GM19351 (cell line): Measurements from ENCODE around the gene CFAP99.
"Not testable (repeated sequence)": the region's sequence is repeated elsewhere in the genome, so short reads cannot be mapped to it uniquely, and the experiment has no call there.

Source experiments
- ATAC-seq: cut with Tn5 transposase; IDR thresholded peaks from one replicate; pipeline ENCODE4 v1.9.1; 2021; ENCODE audit warnings: mild to moderate bottlenecking, moderate library complexity; ENCODE audit not compliant: unreplicated experiment

The CFAP99 gene

DNA sequence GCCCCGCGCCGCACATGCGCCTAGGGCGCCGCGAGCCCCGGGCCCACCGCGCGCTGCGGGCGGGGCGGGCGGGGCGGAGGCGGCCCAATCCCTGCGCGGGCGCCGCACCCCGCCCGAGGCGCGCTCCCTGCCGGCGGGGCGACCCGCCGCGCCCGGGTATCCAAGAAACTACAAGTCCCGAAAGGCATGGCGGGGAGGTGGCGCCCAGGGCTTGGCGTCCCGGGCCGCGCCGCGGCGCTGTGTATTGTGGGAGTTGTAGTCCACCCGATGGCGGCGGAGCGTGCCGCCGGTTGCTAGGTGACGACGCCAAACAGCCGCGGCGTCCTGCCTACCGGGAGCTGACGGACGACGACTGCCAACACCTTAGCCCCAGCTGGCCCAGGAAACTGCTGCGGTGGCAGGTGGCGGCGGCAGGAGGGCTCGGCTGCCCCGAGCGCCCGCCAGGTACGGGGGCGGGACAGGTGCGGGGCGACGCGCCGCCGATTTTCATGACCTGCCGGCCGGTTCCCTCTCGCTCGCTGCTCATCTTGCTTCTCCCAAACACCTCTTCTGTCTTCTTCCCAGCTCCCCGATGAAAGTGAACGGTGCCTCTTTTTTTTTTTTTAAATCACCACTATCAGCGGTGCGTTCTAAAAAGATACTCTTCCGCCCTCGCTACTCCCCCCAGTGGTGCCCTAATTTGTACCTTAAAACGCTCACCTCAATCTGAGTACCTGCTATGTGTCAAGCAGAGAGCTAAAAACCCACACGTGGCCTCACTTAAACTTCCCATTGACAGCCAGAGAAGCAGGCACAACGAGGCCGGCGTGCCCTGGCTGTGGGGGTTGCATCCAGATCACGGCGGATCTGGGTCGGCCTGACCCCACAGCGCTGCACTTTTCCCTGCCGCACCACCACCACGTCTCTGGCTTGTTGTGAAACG, at the start of gene CFAP99:
CFAP99 (plus strand) TSS at position 306 of the 922 bp plus-strand sequence.
- peak; percentile 89 for ATAC-seq

DNA sequence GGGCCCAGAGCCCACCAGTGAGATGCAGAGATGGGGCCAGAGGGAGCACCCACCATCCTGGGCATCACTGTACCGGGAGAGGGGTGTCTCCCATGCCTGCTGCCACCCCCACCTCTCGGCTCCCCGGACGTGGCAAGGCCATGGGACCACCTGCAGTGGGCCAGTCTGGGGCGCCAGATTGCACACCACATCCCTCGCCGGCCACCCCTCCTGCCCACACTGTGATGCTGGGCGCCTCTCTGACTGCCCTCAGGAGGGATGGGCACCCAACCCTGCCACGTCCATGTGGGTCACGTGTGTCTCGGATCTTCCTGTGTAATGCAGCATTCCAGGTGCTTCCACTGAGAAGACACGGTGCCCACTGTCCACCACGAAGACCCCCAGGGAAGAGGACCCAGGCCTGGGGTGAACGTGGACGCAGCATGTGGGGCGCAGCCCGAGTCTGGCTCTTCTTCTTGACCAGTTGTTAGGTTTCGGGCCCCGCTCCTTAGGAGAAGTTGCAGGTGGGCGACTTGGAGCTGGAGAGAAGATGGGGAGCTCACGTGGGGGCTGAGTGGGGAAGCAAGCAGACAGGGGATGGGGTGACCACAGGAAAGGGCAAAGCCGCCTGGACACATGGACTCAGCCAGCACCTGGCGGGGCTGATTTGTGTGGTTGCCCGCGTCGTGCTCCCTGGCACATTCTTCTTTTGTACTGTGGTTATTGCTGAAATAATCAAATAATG, 48.0 kb upstream of the CFAP99 start:
- ATAC-seq: no peak

DNA sequence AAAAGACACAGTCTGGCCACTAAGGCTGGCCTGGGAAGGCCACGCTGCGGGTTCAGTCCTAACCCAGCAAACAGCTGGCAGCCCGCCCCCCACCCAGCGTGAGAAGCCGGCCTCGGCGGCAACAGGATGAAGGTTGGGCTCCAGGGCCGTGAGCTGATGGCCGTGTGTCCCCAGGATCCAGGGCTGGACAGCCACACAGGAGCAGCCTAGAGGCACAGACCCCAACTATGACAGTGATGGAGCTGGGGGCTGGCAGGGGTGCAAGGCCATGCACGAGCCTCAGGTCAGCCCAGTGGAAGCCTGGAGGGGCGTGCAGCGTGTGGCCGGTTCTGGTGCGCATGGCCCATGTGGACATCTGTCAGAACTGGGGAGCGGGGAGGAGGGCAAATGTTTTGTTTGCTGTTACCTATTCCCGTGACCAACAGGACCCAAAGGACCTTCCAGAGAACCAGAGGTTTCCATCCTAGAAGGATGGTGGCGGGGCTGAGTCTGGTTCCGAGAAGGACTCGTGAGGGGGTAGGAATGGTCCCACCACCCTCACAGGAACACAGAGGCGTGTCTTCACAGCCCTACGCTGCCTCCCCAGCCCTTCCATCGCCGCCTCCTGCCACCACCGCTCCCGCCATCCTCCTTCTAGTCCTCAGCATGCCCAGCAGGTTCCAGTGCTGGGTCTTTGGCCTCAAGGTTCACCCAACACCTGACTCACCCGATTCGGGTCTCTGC, 46.8 kb upstream of the CFAP99 start:
- no peak for ATAC-seq

DNA sequence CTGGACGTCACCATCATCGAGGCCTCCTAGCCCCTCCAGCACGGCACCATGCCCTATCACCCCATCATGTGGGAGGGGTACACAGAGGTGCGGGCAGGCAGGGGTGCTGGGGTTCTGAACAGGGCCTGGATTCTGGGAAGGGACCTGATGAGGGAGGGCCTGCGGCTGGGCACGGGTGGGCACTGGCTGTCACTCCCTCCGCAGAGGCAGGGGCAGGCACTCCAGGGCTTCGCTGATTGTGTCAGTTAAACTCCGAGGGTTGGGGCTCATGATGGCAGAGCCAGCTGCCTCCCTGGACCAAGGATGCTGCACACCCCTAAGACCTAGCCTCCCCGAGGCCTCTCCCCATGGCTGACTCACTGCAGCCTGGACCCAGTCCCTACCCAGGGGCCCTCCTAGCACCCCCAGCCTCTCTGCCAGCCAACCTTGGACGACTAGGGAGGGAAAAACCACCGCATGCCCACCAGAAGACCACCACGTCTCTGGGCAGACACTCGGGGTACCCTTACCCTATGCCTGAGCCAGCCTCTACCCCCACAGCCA, 46.2 kb upstream of the CFAP99 start:
- no peak for ATAC-seq

DNA sequence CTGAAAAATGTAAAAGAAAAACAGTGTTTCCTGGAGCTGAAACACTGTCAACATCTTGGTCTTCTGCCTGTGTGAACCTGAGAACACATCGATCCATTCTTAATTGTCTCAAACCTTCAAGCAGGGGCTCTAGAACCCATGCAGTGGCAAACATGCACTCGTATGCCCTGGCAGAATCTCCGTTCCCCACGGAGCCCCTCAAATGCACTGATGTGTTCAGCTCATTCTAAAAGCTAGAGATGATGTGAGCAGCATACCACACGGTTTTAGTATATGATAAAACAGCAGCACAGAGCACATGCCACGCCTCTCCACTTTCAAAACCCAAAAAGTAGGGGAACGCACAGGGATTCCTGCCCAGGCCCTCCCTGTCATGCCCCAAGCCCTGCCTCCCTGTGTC, 45.2 kb upstream of the CFAP99 start:
- ATAC-seq: no peak

DNA sequence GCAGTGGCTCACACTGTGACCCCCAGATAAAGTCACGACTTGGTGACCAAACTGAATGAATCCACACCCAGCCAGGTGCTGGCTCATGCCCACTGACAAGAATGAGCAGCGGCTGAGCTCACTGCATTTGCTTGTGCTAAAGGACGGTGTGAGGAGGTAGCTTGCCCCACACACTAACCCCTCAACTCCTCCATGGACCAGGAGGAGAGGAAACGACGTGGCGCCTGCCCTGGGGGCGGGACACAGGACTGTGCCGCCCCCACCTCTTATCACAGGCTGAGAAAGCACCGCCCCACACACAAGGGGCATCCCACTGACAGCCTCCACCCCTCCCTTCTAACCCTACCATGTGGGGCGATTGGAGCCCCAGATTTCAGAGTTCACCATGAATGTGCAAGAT, 43.3 kb upstream of the CFAP99 start:
- ATAC-seq: no peak

DNA sequence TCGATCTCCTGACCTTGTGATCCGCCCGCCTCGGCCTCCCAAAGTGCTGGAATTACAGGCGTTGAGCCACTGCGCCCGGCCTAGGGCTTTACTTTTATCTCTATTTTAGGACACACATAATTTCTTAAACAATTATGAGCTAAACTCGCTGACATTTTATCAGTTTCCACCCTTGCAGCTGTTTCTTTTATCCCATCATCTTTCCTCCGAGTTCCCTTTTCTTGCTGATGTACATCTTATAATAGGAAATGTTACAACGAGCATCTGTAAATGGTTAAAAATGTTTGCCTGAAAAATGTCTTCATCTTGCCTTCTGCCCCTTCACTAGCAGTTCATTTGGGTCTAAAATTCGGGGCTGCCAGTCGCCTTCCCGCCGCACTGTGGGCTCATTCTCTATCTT, 41.5 kb upstream of the CFAP99 start:
- ATAC-seq: no peak

DNA sequence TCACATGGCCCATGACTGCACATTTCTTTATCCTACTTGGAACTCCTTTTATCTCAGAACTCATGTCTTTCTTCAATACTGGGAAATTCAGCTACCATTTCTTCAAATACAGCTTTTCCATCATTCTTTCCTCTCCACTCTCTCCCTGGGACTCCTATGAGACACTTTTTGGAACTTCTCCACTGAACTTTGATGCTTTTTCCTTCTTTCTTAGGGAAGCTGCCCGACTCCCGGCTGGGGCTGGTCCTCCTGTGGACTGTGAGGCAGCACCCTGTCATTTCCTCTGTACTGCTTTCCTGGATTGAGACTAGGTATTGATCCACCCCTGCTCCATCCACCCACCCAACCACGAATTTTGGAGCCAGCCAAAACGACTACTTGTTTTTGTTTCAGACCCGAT, 40.4 kb upstream of the CFAP99 start:
- no peak for ATAC-seq

DNA sequence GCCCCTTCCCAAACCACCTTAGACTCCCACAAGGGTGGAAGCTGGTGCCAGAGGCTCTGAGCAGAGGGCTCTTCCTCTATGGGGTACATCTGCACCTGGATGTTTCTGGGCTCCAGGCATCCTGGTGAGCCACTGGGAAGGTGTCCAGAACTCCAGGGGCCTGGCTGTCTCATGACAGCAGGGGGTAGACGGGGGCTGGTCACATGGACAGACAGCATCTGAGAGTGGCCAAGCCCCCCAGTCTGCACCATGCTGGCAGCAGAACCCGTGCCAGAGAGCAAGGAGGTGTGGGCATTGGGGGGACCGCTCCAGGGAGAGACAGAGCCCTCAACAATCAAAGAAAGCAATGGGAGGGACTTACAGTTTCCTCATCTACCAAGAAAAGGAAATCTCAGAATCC, 39.9 kb upstream of the CFAP99 start:
- ATAC-seq: no peak

DNA sequence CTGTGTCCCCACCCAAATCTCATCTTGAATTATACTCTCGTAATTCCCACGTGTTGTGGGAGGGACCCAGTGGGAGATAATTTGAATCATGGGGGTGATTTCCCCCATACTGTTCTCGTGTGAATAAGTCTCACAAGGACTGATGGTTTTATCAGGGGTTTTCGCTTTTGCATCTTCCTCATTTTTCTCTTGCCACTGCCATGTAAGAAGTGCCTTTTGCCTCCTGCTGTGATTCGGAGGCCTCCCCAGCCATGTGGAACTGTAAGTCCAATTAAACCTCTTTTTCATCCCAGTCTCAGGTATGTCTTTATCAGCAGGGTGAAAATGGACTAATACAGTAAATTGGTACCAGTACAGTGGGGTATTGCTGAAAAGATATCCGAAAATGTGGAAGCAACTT, 38.2 kb upstream of the CFAP99 start:
- ATAC-seq: not testable (repeated sequence)

DNA sequence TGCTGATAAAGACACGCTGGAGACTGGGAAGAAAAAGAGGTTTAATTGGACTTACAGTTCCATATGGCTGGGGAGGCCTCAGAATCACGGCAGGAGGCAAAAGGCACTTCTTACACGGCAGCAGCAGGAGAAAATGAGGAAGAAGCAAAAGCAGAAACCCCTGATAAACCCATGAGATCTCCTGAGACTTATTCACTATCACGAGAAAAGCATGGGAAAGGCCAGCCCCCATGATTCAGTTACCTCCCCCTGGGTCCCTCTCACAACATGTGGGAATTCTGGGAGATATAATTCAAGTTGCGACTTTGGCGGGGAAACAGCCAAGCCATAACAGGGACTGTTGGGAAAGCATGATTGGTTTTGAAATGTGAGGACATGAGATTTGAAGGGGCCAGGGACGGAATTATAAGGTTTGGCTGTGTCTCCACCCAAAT, 36.0 kb upstream of the CFAP99 start:
- not testable (repeated sequence) for ATAC-seq

DNA sequence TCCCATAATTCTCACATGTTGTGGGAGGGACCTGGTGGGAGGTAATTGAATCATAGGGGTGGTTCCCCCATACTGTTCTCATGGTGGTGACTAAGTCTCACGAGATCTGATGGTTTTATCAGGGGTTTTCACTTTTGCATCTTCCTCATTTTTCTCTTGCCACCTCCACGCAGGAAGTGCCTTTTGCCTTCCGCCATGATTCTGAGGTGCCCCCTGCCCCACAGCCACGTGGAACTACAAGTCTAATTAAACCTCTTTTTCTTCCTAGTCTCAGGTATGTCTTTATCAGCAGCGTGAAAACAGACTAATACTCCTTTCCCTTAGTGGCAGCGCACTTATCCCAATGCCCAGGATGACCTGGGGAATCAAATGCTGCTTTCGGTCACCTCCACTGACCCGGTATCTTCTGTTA, 35.5 kb upstream of the CFAP99 start:
- not testable (repeated sequence) for ATAC-seq

DNA sequence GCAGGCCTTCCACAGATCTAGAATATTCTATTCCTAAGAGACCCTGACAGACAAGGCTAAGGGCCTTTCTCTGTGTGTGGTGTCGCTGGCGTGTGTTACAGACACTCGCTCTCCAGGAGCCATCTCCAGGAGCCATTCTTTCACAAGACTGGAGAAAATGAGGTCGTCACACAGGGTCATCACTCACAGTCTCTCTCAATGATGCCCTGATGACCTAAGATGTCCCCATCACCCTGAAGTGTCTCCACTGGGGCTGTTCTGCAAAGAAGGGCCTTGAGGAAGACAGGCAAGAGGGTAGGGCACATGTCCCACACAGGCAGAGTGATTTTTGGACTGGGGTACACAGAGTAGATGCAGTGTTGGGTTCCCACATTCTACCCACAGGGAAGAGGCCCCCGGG, 35.0 kb upstream of the CFAP99 start:
- no peak for ATAC-seq

DNA sequence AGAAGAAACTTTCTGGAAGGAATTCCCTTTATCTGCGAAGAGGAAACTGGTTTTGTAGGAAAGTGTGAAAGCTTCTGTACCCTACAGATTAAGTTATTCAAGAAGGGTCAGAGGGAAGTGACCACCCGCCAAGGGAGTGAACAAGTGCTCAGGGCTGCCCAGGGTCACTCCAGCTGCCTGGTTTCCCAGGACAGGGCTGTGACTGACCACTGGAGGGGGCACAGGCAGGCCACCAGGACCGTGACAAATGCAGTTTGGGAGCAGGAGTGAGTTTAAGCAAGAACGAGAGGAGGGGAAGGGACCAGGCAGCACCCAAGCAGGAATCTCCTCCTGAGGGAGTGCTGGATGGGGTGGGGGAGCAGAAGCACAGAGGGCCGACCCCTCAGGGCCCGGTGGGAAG, 34.5 kb upstream of the CFAP99 start:
- ATAC-seq: no peak

DNA sequence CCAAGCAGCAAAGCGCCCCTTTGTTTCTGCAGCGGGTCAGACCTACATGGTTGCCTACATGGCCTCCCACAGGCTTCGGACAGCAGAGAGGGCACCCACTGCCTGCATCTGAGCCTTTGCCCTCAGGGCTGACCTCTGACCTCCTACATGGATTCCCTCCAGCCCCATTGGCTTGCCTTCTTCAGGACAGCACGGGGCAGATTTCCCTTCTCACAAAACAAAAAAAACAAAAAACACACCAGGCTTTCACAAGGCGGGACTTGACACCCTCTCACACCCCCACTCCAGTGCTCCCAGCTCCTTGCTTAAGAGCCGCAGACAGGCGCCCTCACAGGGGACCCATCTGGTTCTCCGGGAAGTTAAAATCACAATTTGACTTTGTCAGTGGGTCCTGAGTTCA, 33.2 kb upstream of the CFAP99 start:
- no peak for ATAC-seq

DNA sequence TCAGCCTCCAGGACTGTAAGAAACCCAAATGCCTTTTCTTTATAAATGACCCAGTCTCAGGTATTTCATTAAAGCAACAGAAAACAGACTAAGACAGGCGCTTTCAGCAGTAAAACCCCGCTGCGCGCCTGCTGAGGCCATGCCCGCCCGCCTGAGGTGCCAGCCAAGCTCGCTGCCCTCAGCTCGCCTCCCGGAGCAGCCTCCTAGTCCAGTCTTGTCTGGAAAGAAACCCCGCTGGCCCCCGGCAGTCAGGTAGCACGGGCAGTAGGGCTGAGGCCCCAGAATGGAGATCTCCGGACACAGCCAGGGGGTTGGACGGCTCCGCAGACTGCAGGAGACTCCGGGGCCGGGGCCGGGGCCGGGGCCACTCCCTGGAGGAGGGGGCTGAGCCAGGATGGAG, 32.0 kb upstream of the CFAP99 start:
- no peak for ATAC-seq

DNA sequence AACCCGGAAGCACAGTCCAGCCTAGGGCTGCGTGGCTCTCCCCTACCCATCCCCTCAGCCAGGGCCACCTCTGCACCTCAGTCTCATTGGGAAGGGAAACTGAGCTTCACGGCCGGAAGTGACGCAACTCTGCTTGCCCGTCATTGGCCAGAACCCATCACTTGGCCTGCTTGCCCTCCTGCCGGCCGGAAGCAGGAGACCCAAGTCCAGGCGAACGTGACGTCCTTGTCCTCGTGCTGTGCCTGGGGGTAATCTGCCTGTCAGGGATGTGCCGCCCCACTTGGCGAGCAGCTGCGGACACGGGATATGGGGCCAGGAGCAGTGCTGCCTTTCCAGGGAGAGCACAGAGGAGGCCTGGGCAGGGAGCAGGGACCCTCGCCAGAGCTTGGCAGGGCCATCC, 31.5 kb upstream of the CFAP99 start:
- no peak for ATAC-seq

DNA sequence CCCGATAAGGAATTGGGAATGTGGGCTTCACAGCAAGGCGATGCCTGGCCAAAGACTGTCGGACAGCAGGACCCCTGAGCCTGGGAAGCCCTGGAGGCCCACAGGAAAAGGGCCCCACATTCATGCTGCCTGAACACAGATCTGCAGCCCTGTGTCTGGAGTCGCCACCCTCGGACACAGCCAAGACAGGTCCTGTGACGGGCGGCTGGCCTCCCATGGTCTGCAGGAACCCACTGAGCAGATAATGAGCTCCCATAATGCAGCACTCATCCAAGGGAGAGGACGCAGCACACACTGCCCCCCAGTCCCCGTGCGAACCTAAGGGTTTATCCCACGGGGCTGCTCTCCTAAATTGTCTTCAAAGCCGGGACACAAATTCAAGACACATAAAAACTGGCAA, 30.9 kb upstream of the CFAP99 start:
- ATAC-seq: no peak

DNA sequence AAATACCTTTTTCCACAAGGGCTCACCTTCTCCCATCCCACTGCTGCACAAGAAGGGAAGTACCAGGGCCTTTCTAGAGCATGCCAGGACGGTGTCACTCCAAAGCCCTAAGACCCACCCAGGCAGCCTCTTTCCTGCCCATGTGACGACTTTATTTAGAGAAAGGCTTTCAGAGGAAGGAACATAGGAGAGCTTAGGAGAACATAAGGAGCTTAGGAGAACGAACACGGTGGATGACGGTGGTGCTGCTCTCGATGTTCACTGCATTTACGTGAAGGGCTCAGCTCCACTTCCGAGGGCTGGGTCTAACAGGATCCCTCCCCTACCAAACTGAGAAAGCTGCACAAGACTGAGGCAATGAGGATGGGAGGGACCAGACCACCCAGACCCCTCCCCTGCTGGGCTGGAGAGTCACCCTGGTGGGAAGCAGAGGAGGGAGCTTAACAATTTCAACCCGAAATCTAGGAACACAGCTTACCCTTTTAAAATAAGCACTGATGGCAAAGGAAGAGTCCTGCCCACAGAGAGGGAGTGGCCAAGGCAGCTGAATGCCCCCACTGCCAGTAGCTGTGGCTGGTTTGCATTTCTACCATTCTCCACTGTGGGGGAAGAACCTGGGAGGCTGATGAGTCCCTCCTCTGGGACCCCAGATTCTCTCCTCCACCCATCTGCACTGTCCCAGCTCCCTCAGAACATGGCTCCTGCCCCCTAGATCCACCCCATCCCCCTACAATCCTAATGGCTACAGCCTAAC, 30.1 kb upstream of the CFAP99 start:
- no peak for ATAC-seq

DNA sequence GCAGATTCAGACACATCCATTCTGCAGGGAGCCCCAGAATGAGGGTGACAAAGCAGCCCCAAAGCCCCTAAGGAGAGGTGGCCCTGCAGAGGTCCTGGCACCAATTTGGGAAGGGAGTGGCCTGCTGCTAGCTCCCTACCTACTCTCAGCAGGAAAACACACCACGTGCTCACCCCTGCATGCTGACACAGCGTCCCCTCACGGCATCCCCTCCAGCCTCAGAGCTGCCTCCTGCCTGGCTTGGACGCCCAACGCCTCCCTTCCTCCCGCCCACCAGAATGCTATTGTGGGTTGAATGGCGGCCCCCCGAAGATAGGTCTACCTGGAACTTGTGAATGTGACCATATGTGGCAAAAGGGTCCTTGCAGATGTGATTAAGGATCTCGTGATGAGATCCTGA, 29.1 kb upstream of the CFAP99 start:
- no peak for ATAC-seq

DNA sequence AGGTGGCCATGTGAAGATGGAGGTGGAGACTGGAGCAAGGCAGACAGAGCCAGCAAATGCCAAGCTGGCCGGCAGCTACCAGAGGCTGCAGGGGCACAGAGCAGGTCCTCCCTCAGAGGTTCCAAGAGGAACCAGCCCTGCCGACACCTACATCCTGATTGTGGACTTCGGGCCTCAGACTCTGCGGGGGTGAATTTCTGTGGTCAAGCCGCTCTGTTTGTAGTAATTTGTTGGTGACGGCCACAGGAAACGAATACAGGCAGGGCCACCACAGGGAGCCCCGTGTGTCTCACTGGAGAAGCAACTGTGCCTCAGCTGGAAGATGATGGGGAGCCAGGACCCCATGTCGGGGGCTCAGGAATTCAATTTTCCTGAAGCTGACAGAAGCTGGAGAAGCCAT, 28.6 kb upstream of the CFAP99 start:
- no peak for ATAC-seq
